Measurements from ENCODE around the gene TIAL1. TPM values are rescaled to one million over a fixed set of nuclear protein-coding genes. Genes with fewer than 3 reads are reported as not detected.

TIAL1 gene
- total and polyA plus RNA-seq, 2 of the 4 experiments (the other 2 are of a cell fraction) = 28.0 to 83.5 TPM

DNA sequence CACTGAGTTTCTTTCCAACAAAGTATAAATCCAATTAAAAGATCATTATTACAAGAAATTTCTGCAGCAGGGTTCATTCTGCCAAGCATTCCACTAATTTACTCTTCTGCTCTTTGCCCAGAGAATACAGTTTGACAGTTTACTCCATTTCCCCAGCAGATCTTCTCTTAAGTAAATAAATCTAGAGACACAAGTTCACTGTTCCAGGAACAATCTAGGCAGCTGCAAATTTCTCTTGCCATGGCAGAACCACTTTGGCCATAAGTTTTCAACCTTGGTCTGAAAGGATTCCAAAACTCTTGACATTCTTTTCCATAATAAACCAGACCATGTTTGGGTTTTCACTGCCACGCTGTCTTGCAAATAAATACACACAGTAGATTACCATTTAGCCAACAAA is 65.7 kb downstream of the TIAL1 start:
- Histone ChIP-seq H2BK120ac (ENCODE audit: low read depth, low read length) (peak overlapping the region; percentile 23), H4K91ac (ENCODE audit: insufficient read depth, low read depth, low read length) (no peak overlapping the region), H4K8ac (ENCODE audit: low read depth in 2 of 2, low read length in 2 of 2) (no peak overlapping the region), H3K36me3 (ENCODE audit: control insufficient read depth, insufficient read depth, low read length) (peaks cover 4% of the 10 kb centered on the region; the same call in 1 of the 2 replicates), H4K20me1 (ENCODE audit: insufficient read depth, low read length) (peaks cover 50% of the 10 kb centered on the region), H3K9ac (ENCODE audit: low read depth, low read length) (no peak overlapping the region), H3K27me3 (ENCODE audit: control insufficient read depth, insufficient read depth, low read length) (no peaks in the 10 kb centered on the region), H3K23ac (ENCODE audit: low read depth, low read length) (0 out of 2 replicates have a peak overlapping the region, but pooled peaks have one; percentile 71), H2AFZ (replicated peaks; ENCODE audit: low read length, poor library complexity) (no peak overlapping the region), H3K56ac (ENCODE audit: extremely low read depth, insufficient read depth, low read length) (peak overlapping the region; percentile 33; the same call in 1 of the 2 replicates), H3K18ac (ENCODE audit: low read depth, low read length) (no peak overlapping the region), H3K9me1 (ENCODE audit: insufficient read depth, low read length) (peaks cover 30% of the 10 kb centered on the region), H2BK5ac (ENCODE audit: low read depth, low read length, poor library complexity, severe bottlenecking) (peak overlapping the region; percentile 5), H3K14ac (replicated peaks; ENCODE audit: low read depth, low read length) (no peak overlapping the region), H2AK5ac (ENCODE audit: low read depth, low read length) (no peak overlapping the region), H3K4me1 (ENCODE audit: control insufficient read depth, insufficient read depth, low read length) (peaks cover 31% of the 10 kb centered on the region), H3K79me1 (ENCODE audit: low read depth in 1 of 2, low read length in 2 of 2) (peaks cover 46 to 82% of the 10 kb centered on the region in 2 experiments), H3K9me3 (ENCODE audit: control insufficient read depth, insufficient read depth, low read length) (no peaks in the 10 kb centered on the region), H2BK20ac (ENCODE audit: low read depth, low read length) (no peak overlapping the region), H4K5ac (ENCODE audit: low read depth, low read length) (no peak overlapping the region), H2BK15ac (ENCODE audit: low read depth, low read length) (no peak overlapping the region), H3K4me2 (ENCODE audit: low read depth, low read length) (peak overlapping the region; percentile 58; the same call in 1 of the 2 replicates), H3K4me3 (ENCODE audit: insufficient read depth, low read depth, low read length) (no peak overlapping the region), H3K4ac (ENCODE audit: low read depth, low read length) (no peak overlapping the region), H2AK9ac (replicated peaks; ENCODE audit: low read depth, low read length, poor library complexity) (no peak overlapping the region), H3K27ac (ENCODE audit: insufficient read depth, low read length) (peak overlapping the region; percentile 91; the same call in 1 of the 2 replicates)
- peak; percentile 67 for DNase-seq
- dilution Hi-C loops (cut with HindIII; ENCODE audit: low sequenced_read_pairs, unreplicated experiment) (no loop called here), in situ Hi-C loops (cut with MboI; ENCODE audit: low sequenced_read_pairs) (no loop called here), intact Hi-C loops (cut with micrococcal nuclease) (no loop called here)
- CTCF ChIA-PET = no interaction called here
- peak; percentile 35 for ATAC-seq (ENCODE audit: low read depth)
- POLR2A ChIA-PET (ENCODE audit: unreplicated experiment) = no interaction called here
- no peak for TF ChIP-seq BHLHE40 (IDR thresholded peaks at IDR 0.05; ENCODE audit: low read depth, low read length)
- TF ChIP-seq, protein P1, sequence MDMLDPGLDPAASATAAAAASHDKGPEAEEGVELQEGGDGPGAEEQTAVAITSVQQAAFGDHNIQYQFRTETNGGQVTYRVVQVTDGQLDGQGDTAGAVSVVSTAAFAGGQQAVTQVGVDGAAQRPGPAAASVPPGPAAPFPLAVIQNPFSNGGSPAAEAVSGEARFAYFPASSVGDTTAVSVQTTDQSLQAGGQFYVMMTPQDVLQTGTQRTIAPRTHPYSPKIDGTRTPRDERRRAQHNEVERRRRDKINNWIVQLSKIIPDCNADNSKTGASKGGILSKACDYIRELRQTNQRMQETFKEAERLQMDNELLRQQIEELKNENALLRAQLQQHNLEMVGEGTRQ (IDR thresholded peaks at IDR 0.05; ENCODE audit: low read depth, low read length) = no peak
- no peak for TF ChIP-seq SMC3 (IDR thresholded peaks at IDR 0.05; ENCODE audit: low read depth, low read length)
- TF ChIP-seq MXI1 (IDR thresholded peaks at IDR 0.05; ENCODE audit: borderline replicate concordance, low read depth, low read length) = no peak
- TF ChIP-seq CHD1 (IDR thresholded peaks at IDR 0.05; ENCODE audit: low read depth, low read length) = no peak
- TF ChIP-seq FOS (IDR thresholded peaks at IDR 0.05; ENCODE audit: low read depth, low read length) = no peak
- WGBS, 2 experiments (ENCODE audit: extremely low coverage in 2 of 2, insufficient read length in 1 of 2) = 0% methylated on average over 1 of the region's 1 CpG; no CpG with 5 or more reads in 1 of the 2 experiments
- BruUV-seq (replicated peaks) = no TSS peak

Measured in IMR-90 (cell line).